ENCODE data around the gene ABLIM3.
A peak's percentile ranks its signal among the peaks of the same experiment; 100 is the strongest.
"Not testable (repeated sequence)": the region's sequence is repeated elsewhere in the genome, so short reads cannot be mapped to it uniquely, and the experiment has no call there.

The ABLIM3 gene

DNA sequence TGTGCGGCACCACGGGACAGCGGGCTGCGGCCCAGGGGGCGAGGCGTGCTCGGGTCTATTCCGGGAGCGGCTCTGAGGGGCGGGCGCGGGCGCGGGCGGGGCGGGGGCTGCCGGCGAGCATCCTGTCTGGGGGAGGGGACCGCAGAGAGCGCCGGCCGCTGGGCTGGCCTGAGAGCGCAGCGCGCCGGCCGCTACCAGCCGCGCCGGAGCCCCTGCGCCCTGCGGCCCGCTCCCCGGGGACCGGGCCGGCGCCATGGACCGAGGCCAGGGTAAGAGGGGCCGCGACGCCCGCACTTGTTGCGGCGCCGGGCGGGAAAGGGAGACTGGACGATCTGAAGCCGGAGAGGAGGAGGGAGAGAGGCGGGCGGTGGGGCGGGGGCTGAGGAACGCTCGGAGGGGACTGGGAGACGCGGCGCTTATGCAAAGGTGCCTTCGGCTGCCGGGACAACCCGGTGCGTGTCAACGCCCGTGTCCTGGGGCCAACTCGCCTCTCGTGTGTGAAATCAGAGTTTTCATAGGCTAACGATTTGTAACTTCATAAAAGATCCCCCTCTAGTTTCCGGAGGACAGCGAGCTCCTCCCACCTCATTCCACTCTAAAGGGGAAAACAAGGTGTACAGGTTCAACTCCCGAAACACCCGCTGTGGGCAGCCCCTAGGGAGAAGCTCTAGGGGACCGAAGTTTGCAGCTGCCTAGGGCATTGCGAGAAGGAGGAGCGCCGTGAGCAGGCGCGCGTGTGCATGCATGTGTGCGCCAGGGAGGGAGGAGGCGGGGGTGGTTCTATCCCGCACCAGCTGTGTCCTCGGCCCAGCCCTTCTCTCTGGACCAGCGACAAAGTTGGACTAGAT lies 130.6 kb downstream of the ABLIM3 start, which contains the start of gene AFAP1L1:
Gene AFAP1L1, plus strand, starts transcription at position 144 of the 848 bp plus-strand sequence. Its CDS starts 110 bp downstream, at position 254.
- H3K4me3 ChIP-seq (ENCODE audit: low read depth, low read length), result peak within 1 kb of the TSS; percentile 42
- DNase-seq (ENCODE audit: low read depth), result no peak
- TF ChIP-seq CTCF (IDR thresholded peaks at IDR 0.05; ENCODE audit: control insufficient read depth, extremely low read depth, insufficient read depth), result no peak

DNA sequence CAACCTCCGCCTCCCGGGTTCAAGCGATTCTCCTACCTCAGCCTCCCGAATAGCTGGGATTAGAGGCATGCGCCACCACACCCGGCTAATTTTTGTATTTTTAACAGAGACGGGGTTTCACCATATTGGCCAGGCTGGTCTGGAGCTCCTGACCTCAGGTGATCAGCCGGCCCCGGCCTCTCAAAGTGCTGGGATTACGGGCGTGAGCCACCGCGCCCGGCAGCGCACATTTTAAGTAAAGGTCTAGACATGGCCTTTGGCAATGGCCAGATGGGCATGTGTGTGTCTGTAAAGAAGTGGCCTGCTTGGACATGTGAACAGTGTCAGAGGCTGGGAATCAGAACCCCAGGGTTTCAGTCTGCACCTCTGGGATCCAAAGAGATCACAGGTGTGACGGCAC lies 131.5 kb downstream of the ABLIM3 start:
- DNase-seq (ENCODE audit: low read depth); H3K4me3 ChIP-seq (ENCODE audit: low read depth, low read length): not testable (repeated sequence)

- DNase-seq (ENCODE audit: low read depth), result no peak
- H3K4me3 ChIP-seq (ENCODE audit: low read depth, low read length), result no peak overlapping the region
- no peak for TF ChIP-seq CTCF (IDR thresholded peaks at IDR 0.05; ENCODE audit: control insufficient read depth, extremely low read depth, insufficient read depth)
These were observed 131.9 kb downstream of the ABLIM3 start for GRCh38 chr5:149273237-149273636.

- no peak overlapping the region for H3K4me3 ChIP-seq (ENCODE audit: low read depth, low read length)
- no peak for TF ChIP-seq CTCF (IDR thresholded peaks at IDR 0.05; ENCODE audit: control insufficient read depth, extremely low read depth, insufficient read depth)
- DNase-seq (ENCODE audit: low read depth), result no peak
These were observed 132.7 kb downstream of the ABLIM3 start for GRCh38 chr5:149273950-149274349.

DNA sequence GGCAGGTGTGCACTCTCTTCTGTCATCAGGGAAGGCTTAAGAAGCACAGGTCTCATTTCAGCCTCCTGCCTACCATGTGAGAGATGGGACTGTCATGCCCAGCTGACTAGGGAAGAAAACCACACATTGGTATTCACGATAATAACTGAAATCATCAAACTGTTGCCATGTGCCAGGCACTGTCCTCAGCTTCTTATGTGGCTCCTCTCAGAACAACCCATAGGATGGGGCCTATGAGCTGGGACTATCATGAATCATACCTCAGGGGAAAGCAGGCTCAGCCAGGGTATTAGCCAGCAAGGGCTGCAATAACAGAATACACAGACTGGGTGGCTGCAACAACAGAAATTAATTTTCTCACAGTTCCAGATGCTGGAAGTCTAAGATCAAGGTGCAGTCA lies 133.6 kb downstream of the ABLIM3 start:
- H3K4me3 ChIP-seq (ENCODE audit: low read depth, low read length), result no peak overlapping the region
- no peak for TF ChIP-seq CTCF (IDR thresholded peaks at IDR 0.05; ENCODE audit: control insufficient read depth, extremely low read depth, insufficient read depth)
- no peak for DNase-seq (ENCODE audit: low read depth)

DNA sequence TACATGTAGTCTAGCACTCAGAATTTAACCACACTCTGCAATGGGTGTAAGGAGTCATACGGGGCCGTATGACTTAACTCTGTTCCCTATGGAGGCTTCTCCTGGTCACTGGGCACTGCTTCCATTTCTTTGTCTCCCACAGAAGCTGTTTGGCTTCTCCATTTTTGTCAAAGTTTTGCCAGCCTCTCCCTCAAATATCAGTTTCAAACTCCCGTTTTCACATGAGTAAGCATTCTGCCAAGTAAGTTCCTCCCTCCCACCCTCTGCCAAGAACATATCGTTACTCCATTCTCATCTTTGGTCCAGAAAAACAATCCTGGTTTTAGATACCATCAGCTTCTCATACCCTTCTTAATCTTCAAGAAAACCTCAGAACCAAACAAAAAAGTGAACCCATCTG lies 136.5 kb downstream of the ABLIM3 start:
- no peak overlapping the region for H3K4me3 ChIP-seq (ENCODE audit: low read depth, low read length)
- no peak for TF ChIP-seq CTCF (IDR thresholded peaks at IDR 0.05; ENCODE audit: control insufficient read depth, extremely low read depth, insufficient read depth)
- DNase-seq (ENCODE audit: low read depth), result no peak

GRCh38 chr5:149278451-149279210 lies 137.3 kb downstream of the ABLIM3 start:
- no peak overlapping the region for H3K4me3 ChIP-seq (ENCODE audit: low read depth, low read length)
- TF ChIP-seq CTCF (IDR thresholded peaks at IDR 0.05; ENCODE audit: control insufficient read depth, extremely low read depth, insufficient read depth), result no peak
- DNase-seq (ENCODE audit: low read depth), result no peak
